Naive thymus-derived CD4-positive, alpha-beta T cell (primary cell): ENCODE measurements around the gene PDZD4. TPM values are rescaled to one million over a fixed set of nuclear protein-coding genes. Genes with fewer than 3 reads are reported as not detected.

Experiments used
- ATAC-seq: fragments of 150-1000 bp; cut with Tn5 transposase; 2 replicates; pipeline ENCODE4 v1.10.0; 2021; ENCODE audit warnings: mild to moderate bottlenecking, moderate library complexity
- CTCF ChIA-PET: fragments of 350-600 bp; sonication (Branson Sonifier 250); formaldehyde crosslinking; loops from one replicate; lab custom pipeline; 2021; ENCODE audit warnings: antibody characterized with exemption; lab: Charles Lee
- POLR2A ChIA-PET: fragments of 350-600 bp; sonication (Branson Sonifier 250); formaldehyde crosslinking; loops from one replicate; lab custom pipeline; 2021; ENCODE audit warnings: antibody characterized with exemption, inconsistent platforms; lab: Charles Lee
- DNase-seq, 9 donors: peaks; one replicate each; pipeline versions ENCODE4 v3.0.0 to v3.0.0-alpha.2; 2020 to 2022; ENCODE audit warnings: mixed read lengths in 1 of 9
- H3K27ac ChIP-seq: one replicate; pipeline ENCODE4 v1.7.0; 2013; ENCODE audit warnings: mild to moderate bottlenecking, low read depth, low read length, moderate library complexity
- H3K27me3 ChIP-seq, 2 donors: one replicate each; pipeline ENCODE4 v1.7.0; 2013; ENCODE audit warnings: low read length in 2 of 2, mild to moderate bottlenecking in 2 of 2, moderate library complexity in 2 of 2; ENCODE audit not compliant: control insufficient read depth in 2 of 2, insufficient read depth in 2 of 2
- H3K36me3 ChIP-seq, 3 experiments: 1 replicate in 2 of 3; 2 replicates in 1 of 3; pipeline ENCODE4 v1.7.0; 2013; ENCODE audit warnings: low read length in 3 of 3, mild to moderate bottlenecking in 3 of 3, moderate library complexity in 1 of 3; ENCODE audit not compliant: insufficient read depth in 3 of 3, control insufficient read depth in 2 of 3
- H3K4me1 ChIP-seq, 2 donors: one replicate each; pipeline ENCODE4 v1.7.0; 2013; ENCODE audit warnings: low read length in 2 of 2, mild to moderate bottlenecking in 2 of 2, moderate library complexity in 1 of 2; ENCODE audit not compliant: control insufficient read depth in 2 of 2, insufficient read depth in 2 of 2
- H3K4me3 ChIP-seq: 2 replicates; pipeline ENCODE4 v1.7.0; 2013; ENCODE audit warnings: mild to moderate bottlenecking, low read length
- H3K9me3 ChIP-seq, 3 experiments: 1 replicate in 2 of 3; 2 replicates in 1 of 3; pipeline ENCODE4 v1.7.0; 2013; ENCODE audit warnings: low read length in 3 of 3; ENCODE audit not compliant: control insufficient read depth in 2 of 3
- H3K27ac Mint-ChIP-seq, 9 donors: one replicate each; pipeline ENCODE4 v1.8.0; 2020 to 2022; ENCODE audit warnings: mixed read lengths in 9 of 9, mild to moderate bottlenecking in 8 of 9, moderate library complexity in 5 of 9, inconsistent platforms in 2 of 9
- H3K27me3 Mint-ChIP-seq, 5 donors: one replicate each; pipeline ENCODE4 v1.8.0; 2021 to 2022; ENCODE audit warnings: mixed read lengths in 5 of 5, mild to moderate bottlenecking in 1 of 5
- H3K36me3 Mint-ChIP-seq, 5 donors: one replicate each; pipeline ENCODE4 v1.8.0; 2020 to 2022; ENCODE audit warnings: mixed read lengths in 5 of 5, mild to moderate bottlenecking in 3 of 5, inconsistent platforms in 1 of 5
- H3K4me1 Mint-ChIP-seq, 7 donors: one replicate each; pipeline ENCODE4 v1.8.0; 2020 to 2022; ENCODE audit warnings: mixed read lengths in 7 of 7, mild to moderate bottlenecking in 3 of 7, inconsistent platforms in 1 of 7
- H3K4me3 Mint-ChIP-seq, 10 donors: one replicate each; pipeline ENCODE4 v1.8.0; 2020 to 2022; ENCODE audit warnings: mild to moderate bottlenecking in 10 of 10, mixed read lengths in 10 of 10, moderate library complexity in 6 of 10, inconsistent platforms in 2 of 10
- H3K9me3 Mint-ChIP-seq, 11 donors: one replicate each; pipeline ENCODE4 v1.8.0; 2020 to 2022; ENCODE audit warnings: mixed read lengths in 11 of 11, mild to moderate bottlenecking in 4 of 11, inconsistent platforms in 1 of 11, moderate library complexity in 1 of 11
- intact Hi-C, 2 donors: fragments of 100-400 bp; cut with micrococcal nuclease; formaldehyde crosslinking; loops; one replicate each; pipeline ENCODE4 v1.15.1; 2023
- polyA plus RNA-seq, 2 donors: library from polyadenylated mRNA; unstranded; fragments of 300-500 nt; fragmentation: Illumina TruSeq; gene quantifications; one replicate each; pipeline ENCODE4 v1.2.3, GENCODE V29; 2021
- total RNA-seq, 6 experiments: library from RNA in 5 of 6; stranded (reverse) in 5 of 6; gene quantifications; 1 replicate in 5 of 6; 2 replicates in 1 of 6; pipeline ENCODE4 v1.2.3 and lab custom pipeline; 2021 to 2026

The PDZD4 gene
- total and polyA plus RNA-seq, 7 experiments from 2014 or later: 0.07 to 29.0 (median 0.51) TPM

GRCh38 chrX:153857348-153857903 is 27.1 kb upstream of the PDZD4 start:
- intact Hi-C loops: no loop called here

GRCh38 chrX:153854702-153855101 is 24.4 kb upstream of the PDZD4 start:
- ATAC-seq (no peak), DNase-seq (no peak)
- no peak overlapping the region for H3K27ac Mint-ChIP-seq
- CTCF ChIA-PET: no interaction called here
- H3K36me3 Mint-ChIP-seq: no peaks in the 10 kb centered on the region
- no peak overlapping the region for H3K4me3 ChIP-seq
- POLR2A ChIA-PET: interaction anchor here (0.6 kb wide), 1 partner anchor 69 kb away, joined by 4 read pairs; no protein-coding TSS in a partner anchor
- no peaks in the 10 kb centered on the region for H3K9me3 ChIP-seq
- H3K4me3 Mint-ChIP-seq: no peak overlapping the region
- no peak overlapping the region for H3K27ac ChIP-seq
- H3K36me3 ChIP-seq: no peaks in the 10 kb centered on the region
- no peaks in the 10 kb centered on the region for H3K27me3 ChIP-seq
- peaks cover 0 to 2% (median 0%) of the 10 kb centered on the region in 11 donors for H3K9me3 Mint-ChIP-seq
- peaks cover 0 to 25% (median 5%) of the 10 kb centered on the region in 5 donors for H3K27me3 Mint-ChIP-seq
- no peaks in the 10 kb centered on the region for H3K4me1 ChIP-seq
- H3K4me1 Mint-ChIP-seq: peaks cover 5 to 23% (median 10%) of the 10 kb centered on the region in 7 donors
- intact Hi-C loops: no loop called here

More at GRCh38 chrX:153857348-153857903, 27.1 kb upstream of the PDZD4 start:
- Mint-ChIP-seq H3K4me3 (peak overlapping the region in 2 of 10 donors; percentile 9 to 19), H3K4me1 (peaks cover 4 to 23% (median 10%) of the 10 kb centered on the region in 7 donors), H3K9me3 (no peaks in the 10 kb centered on the region), H3K36me3 (no peaks in the 10 kb centered on the region), H3K27me3 (peaks cover 0 to 11% (median 0%) of the 10 kb centered on the region in 5 donors), H3K27ac (peak overlapping the region in 2 of 9 donors; percentile 17 to 81)
- POLR2A ChIA-PET: no interaction called here
- DNase-seq: no peak
- no peaks in the 10 kb centered on the region for H3K36me3 ChIP-seq
- CTCF ChIA-PET: no interaction called here
- no peak overlapping the region for H3K27ac ChIP-seq
- H3K9me3 ChIP-seq: no peaks in the 10 kb centered on the region
- H3K27me3 ChIP-seq: no peaks in the 10 kb centered on the region
- H3K4me3 ChIP-seq: no peak overlapping the region
- ATAC-seq: no peak
- no peaks in the 10 kb centered on the region for H3K4me1 ChIP-seq

GRCh38 chrX:153853902-153854267 is 23.5 kb upstream of the PDZD4 start:
- CTCF ChIA-PET: no interaction called here

GRCh38 chrX:153853180-153853901 is 23.0 kb upstream of the PDZD4 start:
- Histone ChIP-seq H3K27ac (no peak overlapping the region), H3K36me3 (no peaks in the 10 kb centered on the region), H3K9me3 (no peaks in the 10 kb centered on the region), H3K4me1 (no peaks in the 10 kb centered on the region), H3K27me3 (no peaks in the 10 kb centered on the region), H3K4me3 (no peak overlapping the region)
- Mint-ChIP-seq H3K9me3 (peaks cover 0 to 2% (median 0%) of the 10 kb centered on the region in 11 donors), H3K27me3 (peaks cover 0 to 23% (median 5%) of the 10 kb centered on the region in 5 donors), H3K27ac (no peak overlapping the region), H3K4me3 (no peak overlapping the region), H3K4me1 (peaks cover 5 to 22% (median 10%) of the 10 kb centered on the region in 7 donors), H3K36me3 (no peaks in the 10 kb centered on the region)
- ATAC-seq: no peak
- intact Hi-C loops: no loop called here
- no peak for DNase-seq
- POLR2A ChIA-PET: interaction anchor here (0.6 kb wide), 1 partner anchor 45 kb away, joined by 3 read pairs; no protein-coding TSS in a partner anchor
- CTCF ChIA-PET: no interaction called here

More at GRCh38 chrX:153853902-153854267, 23.5 kb upstream of the PDZD4 start:
- H3K27ac Mint-ChIP-seq: no peak overlapping the region
- peaks cover 0 to 2% (median 0%) of the 10 kb centered on the region in 11 donors for H3K9me3 Mint-ChIP-seq
- no peak overlapping the region for H3K27ac ChIP-seq
- intact Hi-C loops: no loop called here
- H3K4me1 ChIP-seq: no peaks in the 10 kb centered on the region
- no peak overlapping the region for H3K4me3 Mint-ChIP-seq
- no peaks in the 10 kb centered on the region for H3K9me3 ChIP-seq
- no peak for DNase-seq
- H3K36me3 Mint-ChIP-seq: no peaks in the 10 kb centered on the region
- POLR2A ChIA-PET: interaction anchor here (0.6 kb wide), 1 partner anchor 45 kb away, joined by 3 read pairs; no protein-coding TSS in a partner anchor
- peaks cover 5 to 23% (median 10%) of the 10 kb centered on the region in 7 donors for H3K4me1 Mint-ChIP-seq
- no peaks in the 10 kb centered on the region for H3K36me3 ChIP-seq
- no peak overlapping the region for H3K4me3 ChIP-seq
- ATAC-seq: no peak
- no peaks in the 10 kb centered on the region for H3K27me3 ChIP-seq
- peaks cover 0 to 24% (median 5%) of the 10 kb centered on the region in 5 donors for H3K27me3 Mint-ChIP-seq

GRCh38 chrX:153851981-153852380 is 21.6 kb upstream of the PDZD4 start:
- CTCF ChIA-PET: no interaction called here
- peaks cover 0 to 2% (median 0%) of the 10 kb centered on the region in 11 donors for H3K9me3 Mint-ChIP-seq
- H3K4me1 ChIP-seq: no peaks in the 10 kb centered on the region
- H3K4me1 Mint-ChIP-seq: peaks cover under 1 to 12% (median 3%) of the 10 kb centered on the region in 7 donors
- no peak overlapping the region for H3K27ac Mint-ChIP-seq
- H3K36me3 ChIP-seq: no peaks in the 10 kb centered on the region
- DNase-seq (no peak), ATAC-seq (no peak)
- no peak overlapping the region for H3K27ac ChIP-seq
- H3K27me3 Mint-ChIP-seq: peaks cover 0 to 23% (median 5%) of the 10 kb centered on the region in 5 donors
- POLR2A ChIA-PET: no interaction called here
- intact Hi-C loops: no loop called here
- no peaks in the 10 kb centered on the region for H3K36me3 Mint-ChIP-seq
- H3K27me3 ChIP-seq: no peaks in the 10 kb centered on the region
- H3K4me3 Mint-ChIP-seq: no peak overlapping the region
- H3K4me3 ChIP-seq: no peak overlapping the region
- no peaks in the 10 kb centered on the region for H3K9me3 ChIP-seq

GRCh38 chrX:153848325-153848724 is 18.0 kb upstream of the PDZD4 start:
- no peak for ATAC-seq
- no peak for DNase-seq
- no peaks in the 10 kb centered on the region for H3K36me3 Mint-ChIP-seq
- peaks cover 0 to 1% (median 0%) of the 10 kb centered on the region in 7 donors for H3K4me1 Mint-ChIP-seq
- no peak overlapping the region for H3K27ac Mint-ChIP-seq
- peaks cover 0 to 4% (median 0%) of the 10 kb centered on the region in 11 donors for H3K9me3 Mint-ChIP-seq
- Histone ChIP-seq H3K27me3 (no peaks in the 10 kb centered on the region), H3K27ac (no peak overlapping the region), H3K36me3 (no peaks in the 10 kb centered on the region), H3K9me3 (no peaks in the 10 kb centered on the region), H3K4me1 (no peaks in the 10 kb centered on the region), H3K4me3 (no peak overlapping the region)
- intact Hi-C loops: no loop called here
- no peak overlapping the region for H3K4me3 Mint-ChIP-seq
- ChIA-PET POLR2A (no interaction called here), CTCF (no interaction called here)
- H3K27me3 Mint-ChIP-seq: peaks cover 0 to 37% (median 8%) of the 10 kb centered on the region in 5 donors
